GM19397 (cell line): ENCODE measurements around the gene UQCC2.

Experiments used
- ATAC-seq: cut with Tn5 transposase; IDR thresholded peaks from one replicate; pipeline ENCODE4 v1.9.1; 2021; ENCODE audit warnings: mild to moderate bottlenecking, moderate library complexity; ENCODE audit not compliant: unreplicated experiment

Gene UQCC2

DNA sequence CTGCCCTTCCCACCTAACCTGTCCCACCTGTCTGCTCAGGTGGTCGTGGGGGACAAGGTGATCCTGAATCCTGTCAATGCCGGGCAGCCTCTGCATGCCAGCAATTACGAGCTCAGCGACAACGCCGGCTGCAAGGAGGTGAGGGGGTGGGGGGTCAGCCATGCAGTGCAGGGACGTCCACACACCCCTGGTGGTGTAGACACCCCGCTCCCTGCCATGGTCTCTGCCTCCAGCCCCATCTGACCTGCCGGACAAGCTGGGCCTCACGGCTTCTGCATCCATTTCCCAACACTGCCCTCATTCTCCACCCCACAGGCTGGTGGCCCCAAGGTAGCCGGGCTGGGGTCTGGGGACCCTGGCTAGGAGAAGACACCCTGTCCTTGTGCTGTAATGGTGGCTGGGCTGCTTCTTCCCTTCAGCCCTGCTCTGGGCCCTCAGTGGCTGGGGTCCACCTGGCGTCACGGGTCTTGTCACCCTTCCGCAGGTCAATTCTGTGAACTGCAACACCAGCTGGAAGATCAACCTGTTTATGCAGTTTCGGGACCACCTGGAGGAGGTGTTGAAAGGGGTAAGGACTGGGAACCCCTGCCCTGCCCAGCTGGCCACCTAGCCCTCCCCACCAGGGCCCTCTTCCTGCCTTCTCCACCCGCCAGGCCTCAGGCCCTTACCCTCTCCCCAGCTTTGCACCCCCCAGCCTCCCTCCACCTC is 52.4 kb downstream of the UQCC2 start:
- no peak for ATAC-seq

DNA sequence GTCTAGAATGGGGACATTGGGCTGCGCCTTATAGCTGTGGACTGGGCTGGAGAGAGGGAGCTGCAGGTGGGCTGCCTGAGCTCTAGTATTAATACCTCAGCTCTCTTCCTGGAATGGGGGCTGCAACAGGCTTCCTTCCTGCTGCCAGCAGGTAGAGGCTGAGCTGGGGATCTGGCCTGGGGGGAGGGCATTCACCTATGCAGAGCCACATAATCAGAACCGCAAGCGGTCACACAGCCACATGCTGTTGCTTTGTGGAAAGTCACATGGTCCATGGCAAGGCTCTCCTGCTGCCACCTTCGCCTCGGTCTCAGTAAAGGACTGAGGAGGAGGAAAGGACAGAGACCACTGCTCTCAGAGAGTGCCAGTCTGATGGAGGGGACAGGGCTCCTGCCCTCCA is 54.7 kb downstream of the UQCC2 start:
- ATAC-seq, result no peak

DNA sequence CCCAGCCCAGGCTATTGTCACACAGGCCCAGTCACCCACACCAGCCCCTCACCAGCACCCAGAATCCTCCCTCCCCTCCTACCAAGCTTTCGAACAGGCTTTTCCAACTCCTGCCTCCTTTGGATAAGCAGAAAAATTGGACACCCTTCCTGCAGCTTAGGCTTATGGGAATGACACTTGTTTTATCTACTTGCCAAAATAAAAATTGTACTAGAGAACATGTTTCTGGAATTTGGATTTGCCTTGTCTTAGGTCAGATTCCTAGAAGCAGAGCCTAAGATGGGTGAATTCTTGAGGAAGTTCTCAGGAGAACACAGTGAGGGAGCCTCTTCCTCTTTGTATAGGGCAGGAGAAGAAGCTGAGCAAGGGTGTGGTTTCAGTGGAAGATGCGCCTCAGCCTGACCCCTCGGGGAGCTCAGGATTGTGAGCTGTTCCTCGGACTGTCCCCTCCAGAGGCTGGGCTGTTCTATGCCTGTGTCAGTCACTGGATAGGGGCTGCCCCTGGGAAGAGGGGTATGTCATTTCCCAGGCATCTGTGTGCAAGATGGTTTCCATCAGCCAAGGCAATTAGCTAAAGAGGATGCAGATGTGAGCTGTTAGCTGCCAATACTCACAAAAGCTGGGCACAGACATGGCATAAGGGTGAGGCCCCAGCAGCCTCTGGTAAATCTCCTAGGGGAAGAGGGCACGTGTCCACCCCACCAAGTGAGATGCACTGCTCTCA is 56.5 kb downstream of the UQCC2 start:
- no peak for ATAC-seq

DNA sequence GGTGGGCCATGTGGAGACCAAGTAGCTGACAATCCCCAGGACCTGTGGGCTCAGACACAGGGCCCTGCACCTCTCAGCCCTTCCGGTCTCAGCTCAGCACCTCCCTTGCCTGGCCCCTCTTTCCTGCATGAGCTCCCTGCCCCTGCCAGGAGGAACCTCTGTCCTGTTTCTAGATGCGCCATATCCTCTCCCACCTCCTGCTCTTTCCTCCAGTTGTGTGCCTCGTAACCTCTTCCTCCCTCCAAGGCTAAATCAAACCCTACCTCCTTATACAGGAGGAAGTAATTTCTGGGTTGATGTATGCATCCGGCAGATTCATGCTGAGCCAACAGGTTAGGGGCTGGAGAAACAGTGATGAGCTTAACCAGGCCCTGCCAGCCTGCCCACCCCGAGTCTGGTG is 59.5 kb downstream of the UQCC2 start:
- ATAC-seq, result no peak

DNA sequence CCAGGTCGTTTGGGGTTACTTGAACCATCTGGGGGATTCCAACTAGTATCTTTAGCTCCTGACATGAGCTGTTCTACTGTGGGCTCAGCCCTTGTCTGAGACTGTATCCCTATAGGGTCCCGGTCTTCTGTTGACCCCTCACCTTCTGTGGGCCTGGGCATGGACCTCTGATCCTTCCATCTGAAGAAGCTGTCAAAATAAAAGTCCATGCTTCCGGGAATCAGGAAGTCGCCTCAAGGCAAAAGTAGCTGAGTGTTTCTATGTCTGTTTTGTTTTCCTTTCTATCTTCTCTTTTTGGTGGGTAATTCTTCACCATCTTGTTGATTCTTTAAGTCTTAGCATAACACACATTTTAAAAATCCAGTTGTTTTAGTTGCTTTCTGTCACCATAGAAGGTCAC is 60.1 kb downstream of the UQCC2 start:
- ATAC-seq, result no peak
